NCI-H2196 (cell line): Measurements from ENCODE around the gene IQGAP2.
"Not testable (repeated sequence)": the region's sequence is repeated elsewhere in the genome, so short reads cannot be mapped to it uniquely, and the experiment has no call there.

Experiments
- DNase-seq: peaks from one replicate; lab custom pipeline; 2025; ENCODE audit not compliant: unreplicated experiment; lab: John Stamatoyannopoulos, UW

Gene IQGAP2

DNA sequence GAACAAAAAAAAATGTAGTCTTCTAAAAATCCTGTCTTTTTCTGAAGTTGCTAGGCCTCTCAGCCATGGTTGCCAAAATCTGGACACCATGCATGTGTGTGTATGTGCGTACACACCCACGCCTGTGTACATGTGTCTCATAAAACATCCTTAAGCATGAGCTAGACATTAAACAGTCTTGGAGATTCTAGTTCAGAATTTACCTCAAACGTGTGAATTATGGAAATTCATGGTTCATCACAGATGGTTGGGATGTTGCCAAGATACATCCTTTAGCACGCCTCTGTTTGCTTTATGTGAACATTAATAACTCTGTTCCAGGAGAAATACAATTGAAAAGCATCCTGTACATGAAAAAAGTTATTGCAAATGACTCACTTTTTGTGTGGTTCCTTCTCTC, 167.1 kb downstream of the IQGAP2 start:
- DNase-seq, result no peak

DNA sequence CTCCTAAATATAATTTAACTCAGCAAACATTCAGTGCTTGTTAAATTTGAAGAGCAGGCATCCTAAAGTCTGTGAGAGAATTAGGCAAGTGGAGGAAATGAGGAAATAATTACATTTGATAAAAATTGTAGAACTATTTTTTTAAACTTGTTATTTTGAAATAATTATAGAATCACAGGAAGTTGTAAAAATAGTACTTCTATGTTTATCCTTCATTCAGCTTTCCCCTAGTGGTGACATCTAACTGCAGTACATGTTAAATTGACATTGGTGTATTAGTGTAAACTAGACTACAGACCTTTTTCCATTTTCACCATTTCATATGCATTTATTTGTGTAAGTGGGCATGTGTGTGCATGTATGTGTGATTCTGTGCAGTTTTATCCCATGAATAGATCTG, 168.5 kb downstream of the IQGAP2 start:
- DNase-seq, result no peak

DNA sequence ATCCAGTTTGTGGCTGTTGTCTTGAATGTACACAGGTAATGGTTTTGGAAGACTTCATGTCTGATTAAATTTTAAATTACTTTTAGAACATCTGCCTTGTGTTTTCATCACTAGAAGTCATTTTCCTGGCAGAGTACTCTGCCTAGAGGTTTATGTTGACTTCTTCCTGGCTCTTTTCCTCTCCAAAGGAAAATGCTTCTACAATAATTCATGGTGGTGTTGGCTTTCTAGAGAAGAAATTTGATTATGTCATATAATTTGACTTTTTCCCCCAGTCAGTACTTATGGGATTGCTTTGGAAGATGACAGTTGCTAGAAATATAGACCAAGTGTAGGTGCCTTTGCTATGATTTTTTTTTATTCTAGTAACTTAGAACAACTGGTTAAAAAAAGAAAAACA, 173.4 kb downstream of the IQGAP2 start:
- DNase-seq, result no peak

DNA sequence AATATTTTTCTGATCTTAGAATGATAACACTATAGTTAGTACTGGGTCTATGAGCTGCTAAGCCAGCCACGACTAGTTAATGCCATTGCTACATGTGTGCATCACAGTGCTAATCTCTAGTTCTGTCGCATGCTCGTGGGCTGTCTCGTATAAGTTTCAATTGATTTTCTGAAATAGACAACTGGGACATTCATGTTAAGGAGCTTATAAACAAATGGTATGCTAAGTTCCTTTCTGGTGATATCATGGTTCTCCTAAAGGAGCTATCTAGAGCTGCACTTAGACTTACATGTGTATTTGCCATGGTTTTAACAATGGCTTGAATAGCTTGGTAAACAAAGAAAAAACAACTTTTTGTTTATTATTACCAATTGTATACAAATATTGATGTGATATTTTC, 173.9 kb downstream of the IQGAP2 start:
- DNase-seq, result no peak

DNA sequence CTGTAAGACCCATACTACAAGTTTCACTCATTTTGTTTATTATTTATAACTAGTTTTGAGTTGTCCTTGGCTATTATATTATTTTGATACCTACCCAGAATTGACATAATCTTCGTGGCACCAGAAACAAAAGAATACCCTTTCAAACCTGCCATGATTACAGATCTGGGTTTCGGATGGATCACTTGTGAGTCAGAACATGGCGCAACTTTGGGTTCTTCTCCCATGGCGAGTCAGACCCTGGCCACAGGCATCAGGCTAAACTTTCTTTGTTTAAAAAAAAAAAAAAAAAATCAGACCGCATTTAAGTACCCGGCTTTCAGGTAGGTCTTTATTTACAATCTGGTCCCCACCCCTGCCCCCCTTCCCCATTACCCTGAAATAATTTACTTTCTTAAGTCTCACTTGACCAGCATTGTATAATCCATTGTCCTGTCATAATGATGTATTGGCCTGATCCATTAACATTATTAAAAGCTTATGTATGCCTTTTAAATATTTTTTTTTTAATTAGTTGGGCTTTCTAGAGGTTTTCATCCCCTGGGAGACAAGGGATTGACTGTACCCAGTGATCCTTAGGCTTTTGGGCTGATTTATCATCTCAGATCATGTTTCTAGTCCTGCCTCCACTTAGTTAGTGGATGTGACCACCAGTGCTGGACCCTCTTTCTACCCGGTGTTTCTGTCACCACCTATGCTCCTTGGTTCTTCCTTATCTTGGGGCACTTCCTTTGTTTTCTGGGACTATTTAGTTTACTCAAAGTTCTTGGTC, 176.3 kb downstream of the IQGAP2 start:
- no peak for DNase-seq

DNA sequence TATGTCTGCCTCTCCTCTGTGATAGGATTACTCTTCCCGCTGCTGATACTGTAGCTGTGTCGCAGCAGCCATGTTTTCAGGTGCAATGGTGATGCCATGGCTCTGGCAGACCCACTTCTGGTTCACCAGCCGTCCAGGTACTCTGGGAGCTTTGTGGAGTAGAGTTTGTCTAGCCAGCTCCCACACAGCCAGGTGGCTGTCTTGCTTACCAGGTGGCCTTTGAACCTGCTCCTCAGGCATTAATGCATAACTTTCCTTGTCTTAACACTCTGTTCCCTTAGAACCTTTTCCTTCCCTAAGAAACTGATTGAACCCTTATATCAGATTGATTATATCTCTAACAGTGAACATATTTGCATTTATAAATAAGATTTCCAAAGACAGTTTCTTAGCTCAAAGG, 177.9 kb downstream of the IQGAP2 start:
- no peak for DNase-seq

DNA sequence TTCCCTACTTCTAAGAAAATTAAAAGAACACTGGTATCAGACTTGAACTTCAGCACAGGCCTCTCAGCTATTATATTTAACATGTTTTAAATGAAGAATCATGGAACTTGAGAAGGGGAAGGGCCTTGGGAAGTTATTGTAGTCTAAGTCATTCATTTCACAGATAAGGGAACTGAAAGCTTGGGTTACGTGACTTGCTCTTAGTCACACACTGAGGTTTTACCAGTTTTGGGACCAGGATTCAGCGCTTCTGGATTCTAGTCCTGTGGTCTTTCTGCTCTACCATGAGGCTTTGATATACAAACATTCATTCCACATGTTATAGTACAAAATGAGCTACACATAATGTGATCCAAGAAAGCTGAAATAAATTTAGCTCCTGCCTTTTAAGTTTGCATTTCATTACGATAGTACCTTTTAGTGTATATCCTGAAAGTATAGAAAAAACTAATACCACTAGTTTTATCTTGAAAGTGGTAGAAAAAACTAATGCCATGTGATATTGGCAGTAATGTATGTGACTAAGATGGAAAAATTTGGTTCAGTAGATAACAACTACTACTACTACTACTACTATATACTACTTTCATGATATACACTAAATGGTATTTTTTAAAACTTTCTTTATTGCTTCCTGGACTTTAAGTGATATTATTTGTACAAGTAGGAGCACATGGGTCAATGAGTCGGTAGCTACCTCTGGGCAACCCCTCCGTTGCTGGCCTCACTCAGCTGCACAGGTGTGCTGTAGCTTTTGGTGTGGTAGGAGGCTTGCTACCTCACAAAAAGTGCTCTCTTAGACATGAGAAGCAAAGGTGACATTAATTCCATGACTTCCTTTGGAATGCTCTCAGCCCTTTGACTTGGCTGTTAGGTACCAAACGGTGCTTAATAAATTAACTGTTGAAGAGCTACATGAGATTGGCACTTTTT, 179.4 kb downstream of the IQGAP2 start:
- DNase-seq, result no peak

DNA sequence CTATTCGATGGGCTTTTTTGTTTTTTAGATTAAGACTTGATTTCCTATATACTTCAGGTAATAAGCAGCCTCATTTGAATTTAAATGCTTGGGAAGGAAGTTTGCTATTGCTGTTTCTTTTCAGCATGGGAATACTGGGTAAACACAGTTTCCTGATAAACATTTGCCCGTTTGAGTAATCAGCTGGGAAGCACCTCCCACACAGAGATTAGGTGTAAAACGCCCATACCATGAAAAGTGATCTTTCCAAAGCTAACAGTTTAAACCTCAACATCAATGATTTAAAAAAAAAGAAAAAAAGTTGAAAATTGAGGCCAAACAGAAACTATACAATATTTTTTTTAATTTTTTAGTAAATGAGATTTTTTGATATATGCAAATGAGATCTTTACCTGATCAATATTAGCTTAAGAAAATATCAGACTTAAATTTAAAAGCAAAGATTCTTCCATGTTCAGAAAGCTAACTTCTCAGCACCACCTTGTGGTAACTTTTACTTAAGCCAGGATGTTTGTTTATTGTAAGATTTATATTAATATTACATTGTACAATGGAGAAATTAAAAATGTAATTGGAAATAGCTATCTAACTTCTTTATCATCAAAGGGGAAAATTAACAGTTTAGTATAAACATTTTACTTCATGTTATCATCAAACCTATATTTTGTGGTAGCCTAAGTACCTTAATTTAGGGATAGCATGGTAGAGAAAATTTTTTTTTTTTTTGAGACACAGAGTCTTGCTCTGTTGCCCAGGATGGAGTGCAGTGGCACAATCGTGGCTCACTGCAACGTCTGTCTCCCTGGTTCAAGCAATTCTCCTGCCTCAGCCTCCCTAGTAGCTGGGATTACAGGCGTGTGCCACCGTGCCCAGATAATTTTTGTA, 180.3 kb downstream of the IQGAP2 start:
- DNase-seq, result no peak

DNA sequence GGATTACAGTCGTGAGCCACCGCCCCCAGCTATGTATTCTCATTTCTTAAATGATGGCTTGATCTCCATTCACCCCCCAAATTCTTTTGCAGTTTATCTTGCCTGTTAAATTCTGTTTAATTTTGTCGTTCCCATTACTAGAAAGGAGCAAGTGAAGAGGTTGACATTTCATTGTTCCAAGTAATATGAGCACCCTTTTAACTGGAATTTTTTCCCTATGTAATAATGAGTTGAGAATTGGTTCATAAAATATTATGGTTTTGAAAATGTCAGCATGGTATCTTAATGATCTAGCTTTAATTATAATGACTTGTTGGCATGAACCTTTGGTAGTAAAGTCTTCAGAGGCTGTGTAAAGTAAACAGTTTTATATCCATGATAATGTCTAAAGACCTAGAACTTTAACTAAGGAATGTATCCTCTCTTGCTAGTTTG, 182.7 kb downstream of the IQGAP2 start:
- no peak for DNase-seq

DNA sequence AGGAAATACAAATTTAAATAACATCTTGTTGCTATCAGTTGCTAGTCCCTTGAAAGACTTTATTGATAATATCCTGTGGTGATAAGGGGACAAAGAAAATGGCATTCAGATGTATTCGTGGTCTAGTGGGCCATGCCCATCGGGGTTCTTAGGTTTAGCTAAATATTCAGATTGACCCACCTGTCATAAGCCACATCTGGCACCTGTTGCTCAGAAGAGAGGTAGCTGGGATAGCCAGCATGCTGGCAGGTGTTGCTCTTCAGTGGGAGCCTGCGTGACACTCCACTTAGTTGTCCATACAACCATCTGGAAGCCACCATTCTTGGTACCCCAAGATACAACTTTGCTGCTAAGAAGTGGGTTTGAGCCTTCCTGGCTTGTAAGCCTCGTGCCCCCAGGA, 183.4 kb downstream of the IQGAP2 start:
- DNase-seq, result no peak

DNA sequence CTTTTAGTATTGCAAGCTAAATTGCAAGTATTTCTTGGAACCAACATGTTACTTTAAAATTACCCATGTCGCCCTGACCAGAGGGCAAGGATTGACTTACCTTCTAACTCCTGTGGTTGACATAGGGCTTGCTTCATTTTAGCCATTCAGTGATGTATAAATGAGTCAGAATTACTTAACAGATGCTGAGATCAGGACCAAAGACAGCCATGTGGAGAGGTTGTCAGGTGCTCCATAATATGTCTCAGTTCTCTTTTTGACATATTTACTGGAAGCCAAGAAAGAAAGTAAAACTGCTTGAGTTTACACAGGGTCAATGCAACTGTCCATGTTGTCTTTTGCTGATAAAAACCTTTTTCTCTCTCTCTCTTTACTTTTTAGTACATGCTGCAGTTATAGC, 186.9 kb downstream of the IQGAP2 start:
- DNase-seq, result no peak

DNA sequence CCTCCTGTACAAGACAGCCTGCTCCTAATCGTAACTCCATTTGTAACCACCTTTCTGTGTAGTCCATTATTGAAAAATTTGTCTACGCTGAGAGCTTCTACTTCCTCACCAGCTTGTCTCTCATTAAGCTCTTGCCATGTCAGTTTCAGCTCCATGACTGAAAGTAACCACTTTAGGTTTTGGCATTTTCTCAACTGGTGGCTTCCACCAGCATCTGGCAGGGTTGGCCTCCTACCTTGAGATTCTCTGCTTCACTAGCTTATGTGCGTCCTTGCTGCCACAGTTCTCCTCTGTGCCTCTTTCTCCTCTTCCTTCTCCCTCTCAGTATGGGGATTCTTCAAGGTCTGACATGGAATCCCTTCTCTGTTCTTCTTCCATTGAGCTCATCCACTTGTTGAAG, 188.3 kb downstream of the IQGAP2 start:
- DNase-seq, result no peak

DNA sequence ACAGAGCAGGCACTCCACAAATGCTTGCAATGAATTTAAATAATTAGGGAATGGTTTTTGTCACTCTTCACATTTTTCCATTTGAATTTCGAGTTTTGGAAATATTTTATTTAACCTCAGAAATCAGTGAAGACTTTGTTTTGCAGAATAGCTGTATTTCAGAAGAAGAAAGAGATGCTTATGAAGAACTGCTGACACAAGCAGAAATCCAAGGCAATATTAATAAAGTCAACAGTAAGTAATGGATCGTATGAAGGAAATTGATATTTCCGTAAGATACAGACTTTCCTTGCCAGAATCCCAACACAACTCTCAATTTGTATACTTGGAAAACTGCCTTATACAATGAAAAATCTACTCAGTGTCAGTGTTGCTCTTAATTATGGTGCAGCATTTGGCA, 189.6 kb downstream of the IQGAP2 start:
- DNase-seq, result no peak

DNA sequence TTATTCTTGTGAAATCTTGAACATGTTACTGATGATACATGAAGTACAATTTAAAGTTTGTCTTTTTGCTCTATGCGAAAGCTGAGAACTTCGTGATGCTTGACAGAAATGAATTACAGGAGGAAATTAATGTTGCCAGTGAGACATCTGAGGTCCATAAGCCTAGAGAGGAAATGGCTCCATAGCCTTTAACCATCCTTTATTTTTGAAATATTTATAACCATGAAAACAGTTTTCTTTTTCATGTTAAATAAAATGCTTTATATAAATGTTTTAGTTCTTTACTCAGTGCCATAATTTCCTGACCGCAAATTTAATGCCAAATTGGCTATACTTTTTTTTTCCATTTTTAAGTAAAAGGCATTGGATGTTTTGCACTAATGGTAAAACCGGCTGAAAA, 191.0 kb downstream of the IQGAP2 start:
- no peak for DNase-seq

DNA sequence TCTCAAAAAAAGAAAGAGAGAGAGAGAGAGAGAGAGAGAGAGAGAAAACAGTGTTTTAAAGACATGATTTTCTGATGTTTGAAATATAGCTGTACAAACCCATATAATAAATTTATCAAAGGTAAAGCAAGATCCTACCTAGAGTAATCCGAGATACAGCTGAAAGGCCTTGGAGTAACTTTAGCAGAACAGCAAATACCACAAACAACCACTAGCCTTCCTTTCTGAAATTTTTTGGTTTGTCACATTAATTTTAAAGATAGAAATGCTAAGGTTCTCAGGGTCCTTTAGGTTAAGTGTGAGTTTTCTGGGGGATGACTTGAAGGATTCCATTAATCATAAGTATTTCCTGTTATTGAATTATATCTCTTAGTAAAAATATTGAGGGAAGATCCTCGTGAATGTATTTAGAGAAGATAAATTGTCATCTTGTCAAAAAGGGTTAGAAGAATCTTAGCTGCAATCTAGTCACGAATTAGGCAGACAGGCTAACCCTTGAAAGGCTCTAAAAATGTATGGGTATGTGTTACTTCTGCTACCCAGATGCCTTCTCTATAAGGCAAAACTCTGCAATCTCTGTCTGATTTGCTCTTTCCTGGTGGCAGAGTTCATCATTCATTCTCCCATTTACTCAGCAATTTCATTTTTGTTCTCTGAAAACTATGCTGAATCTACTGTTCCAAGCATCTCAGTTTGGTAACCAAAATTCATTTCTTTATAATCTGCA, 192.8 kb downstream of the IQGAP2 start:
- no peak for DNase-seq

DNA sequence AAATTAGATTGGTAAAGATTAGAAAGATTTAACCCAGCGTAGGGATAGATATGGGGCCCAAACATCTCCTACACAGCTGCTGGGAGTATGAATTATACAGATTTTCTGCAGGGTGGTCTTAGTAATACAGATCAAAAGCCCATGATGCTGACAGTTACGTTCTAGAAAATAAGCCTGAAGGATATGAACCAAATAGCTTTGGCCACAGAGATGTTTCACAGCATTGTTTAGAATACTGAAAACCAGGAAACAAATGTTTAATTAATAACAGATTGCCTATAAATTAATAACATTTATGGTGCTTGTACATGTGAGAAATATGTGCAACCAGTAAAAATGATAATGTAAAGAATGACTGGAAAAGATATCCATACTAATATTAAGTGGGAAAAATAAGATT, 195.4 kb downstream of the IQGAP2 start:
- no peak for DNase-seq

DNA sequence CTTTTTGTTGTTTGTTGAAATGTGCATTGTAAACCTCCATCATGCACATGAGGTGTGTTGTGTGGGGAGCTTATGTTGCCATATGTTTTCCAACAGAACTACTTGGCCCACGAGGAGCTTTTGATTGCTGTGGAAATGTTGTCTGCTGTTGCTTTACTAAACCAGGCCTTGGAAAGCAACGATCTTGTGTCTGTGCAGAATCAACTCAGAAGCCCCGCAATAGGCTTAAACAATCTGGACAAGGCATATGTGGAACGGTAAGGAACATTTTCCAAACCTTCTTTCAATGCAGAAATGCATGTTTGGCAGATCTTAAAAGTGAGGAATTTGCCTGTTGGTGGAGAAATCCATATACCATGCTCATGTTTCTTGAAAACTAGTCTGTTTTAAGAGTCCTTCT, 197.6 kb downstream of the IQGAP2 start:
- no peak for DNase-seq

DNA sequence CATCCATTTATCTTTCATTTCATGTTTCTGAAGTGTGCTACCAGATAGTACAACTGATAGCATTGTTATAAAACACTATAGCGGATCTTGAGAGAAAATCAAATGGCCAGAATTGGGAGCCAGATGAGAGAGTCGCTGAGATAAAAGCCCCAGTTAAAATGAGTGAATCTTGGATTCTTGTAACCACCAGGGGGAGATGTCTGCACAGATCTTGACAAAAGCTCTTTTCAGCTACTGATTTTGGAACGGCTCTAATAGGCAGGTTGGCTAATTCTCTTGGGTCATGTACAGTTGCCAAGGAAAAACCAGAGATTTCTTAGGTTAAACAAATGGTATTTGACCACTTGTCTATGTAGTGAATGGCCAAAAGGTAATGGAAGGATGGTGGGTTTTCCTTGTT, 198.4 kb downstream of the IQGAP2 start:
- DNase-seq, result peak; percentile 2

DNA sequence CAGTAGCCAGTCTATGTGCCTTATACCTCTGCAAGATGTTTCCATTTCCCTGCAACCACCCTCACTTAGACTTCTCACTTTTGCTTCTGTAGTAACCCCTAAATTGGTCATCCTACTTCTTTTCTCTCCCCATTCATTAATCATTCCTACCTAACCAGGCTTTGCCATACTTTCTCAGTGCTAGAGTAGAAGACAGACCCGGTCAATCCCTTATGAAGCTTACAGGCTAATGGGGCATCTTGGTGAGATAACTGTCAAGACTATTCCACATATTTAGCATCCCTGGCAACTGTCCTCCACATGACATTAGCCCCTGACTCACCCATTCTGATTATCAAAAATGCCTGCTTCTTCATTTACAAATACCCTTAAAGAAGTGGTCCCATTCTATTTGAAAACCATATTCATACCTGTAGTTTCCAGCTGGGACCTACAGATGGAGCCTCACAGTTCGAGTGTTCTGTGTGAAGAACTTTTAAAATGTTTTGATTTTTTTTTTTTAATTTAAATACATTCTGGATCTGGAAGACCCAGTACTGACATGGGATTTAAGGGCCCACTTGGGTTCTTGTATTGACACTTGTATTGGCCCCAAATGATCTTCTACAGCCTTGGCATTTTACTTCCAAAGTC, 199.1 kb downstream of the IQGAP2 start:
- DNase-seq, result no peak

DNA sequence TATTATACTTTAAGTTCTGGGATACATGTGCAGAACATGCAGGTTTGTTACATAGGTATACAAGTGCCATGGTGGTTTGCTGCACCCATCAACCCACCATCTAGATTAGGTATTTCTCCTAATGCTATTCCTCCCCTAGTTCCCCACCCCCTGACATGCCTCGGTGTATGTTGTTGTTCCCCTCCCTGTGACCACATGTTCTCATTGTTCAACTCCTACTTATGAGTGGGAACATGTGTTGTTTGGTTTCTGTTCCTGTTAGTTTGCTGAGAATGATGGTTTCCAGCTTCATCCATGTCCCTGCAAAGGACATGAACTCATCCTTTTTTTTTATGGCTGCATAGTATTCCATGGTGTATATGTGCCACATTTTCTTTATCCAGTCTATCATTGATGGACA, 200.9 kb downstream of the IQGAP2 start:
- DNase-seq, result not testable (repeated sequence)
